ES-I3 (cell line): ENCODE measurements around the gene DNAJC18.
A peak's percentile ranks its signal among the peaks of the same experiment; 100 is the strongest.
"Not testable (repeated sequence)": the region's sequence is repeated elsewhere in the genome, so short reads cannot be mapped to it uniquely, and the experiment has no call there.

Experiments used
- H3K36me3 ChIP-seq: 2 replicates; pipeline ENCODE4 v1.6.1; 2013; ENCODE audit warnings: mild to moderate bottlenecking, low read length, control low read depth, moderate library complexity; ENCODE audit not compliant: insufficient read depth
- H3K4me1 ChIP-seq: 2 replicates; pipeline ENCODE4 v1.6.1; 2013; ENCODE audit warnings: mild to moderate bottlenecking, control low read depth, low read length; ENCODE audit not compliant: insufficient read depth
- H3K9ac ChIP-seq: 2 replicates; pipeline ENCODE4 v1.6.1; 2013; ENCODE audit warnings: low read depth, mild to moderate bottlenecking, low read length, moderate library complexity
- H3K9me3 ChIP-seq: 2 replicates; pipeline ENCODE4 v1.6.1; 2013; ENCODE audit warnings: mild to moderate bottlenecking, low read length, moderate library complexity; ENCODE audit not compliant: control insufficient read depth, insufficient read depth

Gene DNAJC18

DNA sequence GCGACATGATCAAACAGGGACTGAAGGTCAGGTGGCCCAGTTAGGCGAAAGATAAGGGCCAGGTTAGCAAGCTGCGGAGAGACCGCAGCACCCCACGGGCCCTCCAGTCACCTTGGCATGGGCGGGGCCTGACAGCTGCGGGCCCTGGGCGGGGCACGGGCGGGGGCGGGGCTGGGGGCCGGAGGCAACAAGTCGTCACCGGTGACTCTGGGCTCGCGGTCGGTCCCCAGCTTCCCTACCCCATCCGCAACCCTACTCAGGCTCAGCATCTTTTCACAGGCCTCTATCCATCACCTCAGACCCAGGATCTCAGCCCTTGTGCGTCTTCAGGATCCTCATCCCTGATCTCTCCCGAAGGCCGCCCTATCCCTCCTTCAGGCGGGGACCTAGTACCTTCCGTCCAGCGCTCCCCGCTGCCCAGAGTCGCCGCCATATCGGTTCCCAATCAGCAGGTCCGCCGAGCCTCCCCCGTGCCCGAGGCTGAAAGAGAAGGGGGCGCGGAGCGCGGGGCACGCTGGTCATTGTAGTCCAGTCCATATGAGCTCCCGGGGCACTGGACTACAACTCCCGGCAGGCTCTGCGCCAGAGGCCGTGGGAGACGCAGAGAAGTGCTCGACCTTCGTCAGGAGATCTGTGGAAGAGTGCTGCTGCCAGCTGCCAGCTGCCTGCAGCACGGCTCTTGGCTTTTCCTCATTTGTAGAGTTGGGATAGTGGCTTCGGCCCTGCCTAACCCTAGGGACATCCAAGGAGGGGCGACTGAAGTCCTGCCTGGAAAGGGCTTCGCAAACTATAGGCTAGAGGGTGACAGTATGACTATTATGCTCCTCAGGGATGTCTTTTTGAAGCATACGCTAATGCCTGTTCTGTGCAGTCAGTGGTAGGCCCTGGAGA, at the start of gene DNAJC18:
TSS of gene DNAJC18 (minus strand) at position 513 of the 891 bp plus-strand sequence. CDS start at position 433, 80 bp downstream.
- Histone ChIP-seq H3K9ac (peak within 1 kb of the TSS; percentile 96), H3K4me1 (0 out of 2 replicates have a peak, but pooled peaks cover 5% of the 10 kb centered on the region), H3K9me3 (no peaks in the 10 kb centered on the region), H3K36me3 (no peaks in the 10 kb centered on the region; the same call in 1 of the 2 replicates)

DNA sequence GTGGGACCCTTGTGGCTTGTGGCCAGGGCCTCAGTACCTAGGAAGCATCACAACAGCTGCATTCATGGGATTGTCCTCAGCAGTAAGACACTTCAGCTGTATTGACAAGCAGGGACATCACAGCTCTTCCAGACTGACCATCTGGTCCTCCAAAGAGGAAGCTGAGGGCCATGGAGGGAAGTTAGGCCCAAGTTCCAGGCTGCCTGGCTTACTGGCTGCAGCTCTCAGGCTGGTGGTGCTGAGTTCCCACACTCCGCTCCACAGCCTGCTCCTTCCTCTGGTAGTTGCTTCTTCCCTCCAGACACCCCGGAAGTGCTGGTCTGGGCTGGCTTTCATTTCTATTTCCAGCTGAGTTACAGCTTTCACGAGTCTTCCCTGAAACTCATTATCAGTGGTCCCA, 48.9 kb upstream of the DNAJC18 start:
- Histone ChIP-seq H3K36me3 (no peaks in the 10 kb centered on the region), H3K9me3 (no peaks in the 10 kb centered on the region), H3K4me1 (peaks cover 4% of the 10 kb centered on the region; the same call in 1 of the 2 replicates), H3K9ac (no peak overlapping the region)

DNA sequence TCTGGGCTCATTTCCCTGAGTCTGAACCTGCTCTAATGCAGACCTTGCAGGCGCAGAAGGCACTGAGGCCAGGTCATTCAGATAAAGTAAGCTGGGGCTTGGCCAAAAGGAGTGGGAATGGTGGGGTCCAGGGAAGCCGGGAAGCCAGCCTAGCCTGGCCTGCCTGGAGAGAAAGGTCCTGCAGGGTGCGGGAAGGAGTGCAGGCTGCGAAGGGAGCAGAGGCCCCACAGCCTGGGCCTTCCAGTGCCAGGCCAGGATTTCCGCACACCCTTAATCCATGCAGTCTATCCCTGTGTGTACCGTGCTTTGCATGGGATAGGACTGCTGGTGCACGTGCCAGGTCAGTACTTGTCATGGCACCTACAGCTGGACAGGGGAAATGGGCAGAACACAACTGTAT, 46.9 kb upstream of the DNAJC18 start:
- Histone ChIP-seq H3K4me1 (peaks cover 4% of the 10 kb centered on the region; the same call in 1 of the 2 replicates), H3K9ac (no peak overlapping the region), H3K36me3 (no peaks in the 10 kb centered on the region), H3K9me3 (no peaks in the 10 kb centered on the region)

DNA sequence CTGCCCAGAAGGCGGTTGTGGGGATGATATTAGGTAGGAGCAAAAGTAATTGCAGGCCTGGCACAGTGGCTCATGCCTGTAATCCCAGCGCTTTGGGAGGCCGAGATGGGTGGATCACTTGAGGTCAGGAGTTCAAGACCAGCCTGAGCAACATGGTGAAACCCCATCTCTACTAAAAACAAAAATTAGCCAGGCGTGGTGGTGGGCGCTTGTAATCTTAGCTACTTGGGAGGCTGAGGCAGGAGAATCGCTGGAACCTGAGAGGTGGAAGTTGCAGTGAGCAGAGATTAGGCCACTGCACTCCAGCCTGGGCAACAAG, 43.5 kb upstream of the DNAJC18 start:
- not testable (repeated sequence) for H3K9ac ChIP-seq, H3K9me3 ChIP-seq, H3K4me1 ChIP-seq, H3K36me3 ChIP-seq

DNA sequence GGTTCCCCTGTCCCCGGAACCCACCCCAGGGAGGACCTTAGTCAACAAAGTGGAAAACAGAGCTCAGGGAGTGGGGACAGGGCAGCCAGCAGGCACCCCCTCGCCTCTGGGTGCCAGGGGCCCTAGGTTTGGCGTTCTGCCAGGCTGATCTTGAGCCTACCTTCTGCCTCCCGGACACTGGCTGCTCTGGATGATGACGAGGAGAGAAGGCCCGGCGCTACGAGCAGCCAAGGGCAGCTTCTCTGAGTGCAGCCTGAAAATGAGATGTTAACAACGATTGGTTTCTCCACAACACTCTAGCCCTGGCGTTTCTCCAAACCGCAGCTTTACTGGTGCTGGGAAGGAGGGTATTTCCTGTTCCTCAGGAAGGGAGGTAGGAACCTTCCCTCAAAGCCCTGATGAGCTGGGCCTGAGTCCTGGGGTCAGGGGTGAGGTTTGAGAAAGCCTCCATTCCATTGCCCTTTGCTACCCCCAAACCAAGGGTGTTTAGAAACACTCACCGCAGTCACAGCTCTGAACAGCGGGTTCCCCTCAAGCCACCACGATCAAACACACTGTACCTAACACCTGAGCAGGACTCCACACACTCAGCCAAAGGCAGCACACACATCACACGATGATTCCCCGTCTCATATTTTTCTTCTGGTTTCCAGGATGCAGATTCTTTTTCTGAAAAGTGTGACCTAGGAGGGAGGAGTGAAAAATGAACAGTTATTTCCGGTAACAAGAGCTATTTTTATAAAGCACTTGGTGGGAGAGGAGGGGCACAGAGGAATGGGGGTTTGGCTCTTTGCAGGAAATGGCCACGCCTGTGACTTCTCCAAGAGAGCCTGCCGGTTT, 42.9 kb upstream of the DNAJC18 start, which contains the start of gene STING1:
TSS of gene STING1 (minus strand) at position 709 of the 840 bp plus-strand sequence. CDS start 1,054 bp downstream, outside the sequence.
- peaks cover 4% of the 10 kb centered on the region; the same call in 1 of the 2 replicates for H3K4me1 ChIP-seq
- no peak within 1 kb of the TSS for H3K9ac ChIP-seq
- H3K9me3 ChIP-seq, result no peaks in the 10 kb centered on the region
- no peaks in the 10 kb centered on the region for H3K36me3 ChIP-seq

DNA sequence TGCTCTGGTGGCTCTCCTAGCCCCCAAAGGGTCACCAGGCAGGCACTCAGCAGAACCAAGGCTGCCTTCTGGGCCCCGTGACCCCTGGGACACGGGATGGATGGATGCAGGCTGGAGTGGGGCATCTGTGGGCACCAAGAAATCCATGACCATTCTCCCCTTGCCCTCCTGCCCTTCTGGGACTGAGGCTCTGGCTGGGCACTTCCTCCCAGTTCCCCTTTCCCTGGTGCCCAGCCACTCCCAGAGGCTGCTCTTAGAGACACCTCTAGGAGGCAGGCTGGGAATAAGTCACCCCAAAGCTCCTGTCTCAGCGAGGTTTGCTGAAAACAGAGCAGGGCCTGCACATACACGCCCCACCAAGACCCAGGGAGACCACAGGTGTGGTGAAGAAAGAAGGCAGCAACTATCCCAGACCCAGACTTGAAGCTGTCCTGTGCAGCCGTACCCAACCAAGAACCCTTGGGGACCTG, 42.3 kb upstream of the DNAJC18 start:
- Histone ChIP-seq H3K36me3 (no peaks in the 10 kb centered on the region), H3K9me3 (no peaks in the 10 kb centered on the region), H3K4me1 (peaks cover 4% of the 10 kb centered on the region; the same call in 1 of the 2 replicates), H3K9ac (no peak overlapping the region)

DNA sequence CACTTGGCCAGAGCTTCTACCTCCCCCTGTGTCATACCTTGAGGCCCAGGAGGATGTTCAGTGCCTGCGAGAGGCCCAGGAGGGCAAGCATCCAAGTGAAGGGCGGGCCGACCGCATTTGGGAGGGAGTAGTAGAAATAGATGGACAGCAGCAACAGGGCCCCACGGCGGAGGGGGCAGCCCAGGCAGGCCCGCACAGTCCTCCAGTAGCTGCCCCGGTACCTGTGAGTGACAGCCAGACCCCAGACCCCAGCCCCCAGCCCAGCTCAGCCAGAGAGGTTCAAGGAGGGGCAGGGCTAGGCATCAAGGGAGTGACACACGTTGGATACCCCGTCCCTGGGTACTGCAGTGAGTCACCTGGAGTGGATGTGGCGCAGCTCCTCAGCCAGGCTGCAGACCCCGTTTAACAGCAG, 41.8 kb upstream of the DNAJC18 start:
- Histone ChIP-seq H3K9ac (no peak overlapping the region), H3K9me3 (no peaks in the 10 kb centered on the region), H3K4me1 (peaks cover 4% of the 10 kb centered on the region; the same call in 1 of the 2 replicates), H3K36me3 (no peaks in the 10 kb centered on the region)

DNA sequence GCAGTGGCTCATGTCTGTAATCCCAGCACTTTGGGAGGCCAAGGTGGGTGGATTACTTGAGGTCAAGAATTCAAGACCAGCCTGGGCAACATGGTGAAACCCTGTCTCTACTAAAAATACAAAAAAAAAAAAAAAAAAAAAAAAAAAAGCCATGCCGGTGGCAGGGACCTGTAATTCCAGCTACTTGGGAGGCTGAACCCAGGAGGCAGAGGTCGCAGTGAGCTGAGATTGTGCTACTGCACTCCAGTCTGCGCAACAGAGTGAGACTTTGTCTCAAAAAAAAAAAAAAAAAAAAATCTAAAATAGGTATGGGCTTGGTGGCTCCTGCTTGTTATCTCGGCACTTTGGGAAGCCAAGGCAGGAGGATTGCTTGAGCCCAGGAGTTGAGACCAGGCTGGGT, 40.4 kb upstream of the DNAJC18 start:
- not testable (repeated sequence) for H3K4me1 ChIP-seq

DNA sequence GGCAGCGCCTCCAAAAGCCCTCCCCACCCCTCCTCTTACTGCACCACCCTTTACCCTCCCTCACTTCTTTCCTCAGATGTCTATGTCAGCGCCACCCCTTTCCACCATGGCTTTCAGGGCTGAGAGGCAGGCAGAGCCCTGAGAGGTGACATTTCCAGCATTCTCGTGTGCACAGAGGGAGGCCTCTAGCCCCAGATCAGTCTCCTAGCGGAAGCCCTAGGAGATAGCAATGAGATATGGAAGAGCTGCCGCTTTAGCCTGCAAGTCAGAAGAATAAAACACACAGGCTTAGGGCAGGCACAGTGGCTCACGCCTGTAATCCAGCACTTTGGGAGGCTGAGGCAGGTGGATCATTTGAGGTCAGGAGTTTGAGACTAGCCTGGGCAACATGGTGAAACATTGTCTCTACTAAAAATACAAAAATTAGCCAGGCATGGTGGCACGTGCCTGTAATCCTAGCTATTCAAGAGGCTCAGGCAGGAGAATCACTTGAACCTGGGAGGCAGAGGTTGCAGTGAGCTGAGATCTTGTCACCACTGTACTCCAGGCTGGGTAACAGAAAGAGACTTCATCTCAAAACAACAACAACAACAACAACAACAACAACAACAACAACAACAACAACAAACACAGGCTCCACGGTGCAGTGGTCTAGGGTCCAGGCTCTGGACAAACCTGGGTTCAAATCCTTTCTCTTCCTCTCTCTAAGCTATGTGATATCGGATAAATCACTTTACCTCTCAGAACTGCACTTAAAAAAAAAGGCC, 39.5 kb upstream of the DNAJC18 start:
- H3K36me3 ChIP-seq, H3K4me1 ChIP-seq, H3K9me3 ChIP-seq, H3K9ac ChIP-seq: not testable (repeated sequence)

More for the DNA sequence above, 40.4 kb upstream of the DNAJC18 start:
- not testable (repeated sequence) for H3K36me3 ChIP-seq, H3K9ac ChIP-seq, H3K9me3 ChIP-seq

DNA sequence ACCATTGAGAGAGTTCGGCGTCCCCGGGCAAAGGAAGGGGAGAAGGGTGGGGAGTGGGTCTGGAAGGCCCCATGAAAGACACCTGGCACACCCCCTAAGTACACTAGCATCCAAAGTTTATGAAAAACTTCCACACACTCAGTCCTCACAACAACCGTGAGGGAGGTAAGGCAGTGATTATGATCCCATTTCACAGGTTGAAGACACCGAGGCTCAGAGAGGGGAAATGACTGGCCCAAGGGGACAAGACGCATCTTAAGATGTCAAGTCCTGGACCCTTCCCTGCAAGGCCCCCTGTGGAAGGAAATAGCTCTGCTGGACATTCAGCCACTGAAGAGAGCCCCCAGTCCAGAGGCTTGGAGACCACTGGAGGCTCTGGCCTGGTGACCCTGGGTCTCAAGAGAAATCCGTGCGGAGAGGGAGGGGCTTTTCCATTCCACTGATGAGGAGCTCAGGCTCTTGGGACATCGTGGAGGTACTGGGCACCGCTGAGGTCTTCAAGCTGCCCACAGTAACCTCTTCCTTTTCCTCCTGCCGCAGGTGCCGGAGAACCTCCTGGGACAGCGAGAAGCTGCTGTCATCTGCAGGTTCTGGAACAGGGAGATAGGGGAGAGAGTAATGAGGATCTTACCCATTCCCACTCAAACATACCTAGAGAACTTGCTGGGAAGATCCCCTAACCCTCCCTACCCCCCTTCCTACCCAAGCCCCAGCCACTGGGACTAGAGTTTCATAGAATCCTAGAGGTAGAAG, 36.7 kb upstream of the DNAJC18 start:
- H3K4me1 ChIP-seq, result peaks cover 20% of the 10 kb centered on the region
- H3K36me3 ChIP-seq, result no peaks in the 10 kb centered on the region
- no peaks in the 10 kb centered on the region for H3K9me3 ChIP-seq
- H3K9ac ChIP-seq, result no peak overlapping the region

DNA sequence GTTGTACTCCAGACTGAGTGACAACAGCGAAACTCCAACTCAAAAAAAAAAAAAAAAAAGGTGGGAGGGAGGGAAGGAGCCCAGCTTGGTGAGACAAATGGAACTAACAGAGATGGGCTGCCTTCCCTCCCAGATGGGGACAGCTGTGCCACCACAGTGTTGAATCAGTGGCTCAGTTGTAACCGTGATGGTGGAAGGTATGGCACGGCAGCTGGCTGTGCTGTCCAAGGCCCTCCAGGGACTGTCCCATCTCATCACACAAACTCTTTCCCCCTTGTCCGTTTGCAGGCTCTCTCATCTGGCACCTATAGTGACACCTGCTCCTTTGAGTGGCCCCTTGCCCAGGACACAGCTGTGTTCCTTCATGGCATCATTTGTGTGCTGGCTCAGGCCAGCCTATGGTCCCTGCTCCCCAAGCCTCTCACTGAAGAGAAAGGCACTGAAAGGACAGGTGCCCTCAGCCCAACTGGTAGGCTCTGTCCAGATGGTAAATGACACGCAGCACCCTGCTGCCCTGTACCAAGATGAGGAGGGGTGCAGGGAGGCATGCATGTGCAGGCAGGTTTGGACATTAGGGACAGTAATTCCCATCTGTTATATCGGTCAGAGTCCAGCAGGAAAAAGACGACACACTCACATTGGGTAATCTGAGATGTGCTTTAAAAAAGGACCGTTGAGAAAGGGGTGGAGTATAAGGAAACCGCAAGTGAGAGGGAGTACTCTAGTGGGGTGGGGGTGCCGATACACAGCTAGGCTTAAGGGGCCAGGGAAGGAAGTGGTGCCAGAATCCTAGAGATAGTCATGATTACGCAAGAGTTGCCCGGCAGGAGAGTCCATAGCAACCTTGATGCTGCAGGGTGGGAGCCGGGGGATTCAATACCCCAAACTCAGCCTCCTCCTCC, 35.8 kb upstream of the DNAJC18 start:
- no peaks in the 10 kb centered on the region for H3K36me3 ChIP-seq
- H3K4me1 ChIP-seq, result peaks cover 20% of the 10 kb centered on the region
- H3K9ac ChIP-seq, result no peak overlapping the region
- no peaks in the 10 kb centered on the region for H3K9me3 ChIP-seq

DNA sequence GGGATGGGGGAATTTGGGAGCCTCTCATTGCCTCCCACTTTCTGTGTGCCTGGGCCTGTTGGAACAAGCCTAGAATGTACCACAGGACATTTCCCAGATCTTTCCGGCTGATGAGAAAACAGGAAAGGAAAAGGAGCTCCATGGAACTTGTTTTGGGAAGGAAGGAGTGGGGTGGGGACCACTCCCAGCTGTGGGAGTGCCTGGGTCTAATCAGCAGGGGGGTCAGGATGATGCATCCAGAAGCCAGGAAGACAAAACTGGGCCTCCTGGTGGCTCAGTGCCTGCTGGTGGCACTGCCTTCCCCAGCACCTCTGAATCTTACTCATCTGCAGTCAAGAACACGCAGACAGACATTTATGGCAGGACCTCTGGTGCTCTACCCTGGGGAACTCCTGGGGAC, 34.2 kb upstream of the DNAJC18 start:
- no peak overlapping the region for H3K9ac ChIP-seq
- H3K4me1 ChIP-seq, result peaks cover 20% of the 10 kb centered on the region
- no peaks in the 10 kb centered on the region for H3K9me3 ChIP-seq
- H3K36me3 ChIP-seq, result no peaks in the 10 kb centered on the region

DNA sequence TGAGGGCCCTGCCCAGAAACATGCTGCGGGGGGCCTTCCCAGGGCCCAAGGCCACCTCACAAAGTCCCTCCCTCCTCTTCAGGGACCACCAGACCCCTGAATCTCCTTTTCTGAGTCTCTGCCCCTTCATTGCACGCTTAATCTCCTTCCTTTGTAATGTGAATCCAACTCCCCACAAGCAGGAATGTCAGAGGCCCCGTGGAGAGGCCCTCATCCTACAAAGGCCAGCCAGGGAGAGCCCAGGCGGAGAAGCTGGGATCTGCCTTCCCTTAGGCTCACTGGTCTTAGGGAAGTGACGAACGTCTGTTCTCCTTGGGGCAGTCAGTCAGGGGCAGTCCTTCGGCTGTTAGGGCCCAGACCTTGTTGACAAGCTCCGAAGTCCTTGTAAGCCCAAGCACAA, 33.8 kb upstream of the DNAJC18 start:
- H3K36me3 ChIP-seq, result no peaks in the 10 kb centered on the region
- H3K9ac ChIP-seq, result no peak overlapping the region
- peaks cover 20% of the 10 kb centered on the region for H3K4me1 ChIP-seq
- H3K9me3 ChIP-seq, result no peaks in the 10 kb centered on the region
